Caco-2 (cell line): Measurements from ENCODE around the gene EFNA4. TPM values are rescaled to one million over a fixed set of nuclear protein-coding genes. Genes with fewer than 3 reads are reported as not detected.

ENCODE experiments used
- BruUV-seq: library from RNA; stranded (reverse); fragments of 400-500 nt; replicated peaks from 2 replicates; lab custom pipeline; 2021; lab: Mats Ljungman, UMichigan
- CTCF ChIA-PET: fragments of 300-600 bp; sonication (Branson Sonifier 250); formaldehyde crosslinking; loops from one replicate; lab custom pipeline; 2022; ENCODE audit warnings: antibody characterized with exemption; lab: Charles Lee
- POLR2A ChIA-PET: fragments of 300-600 bp; sonication (Branson Sonifier 250); formaldehyde crosslinking; loops from one replicate; lab custom pipeline; 2022; ENCODE audit warnings: antibody characterized with exemption; lab: Charles Lee
- DNase-seq, 2 experiments: peaks; one replicate each; pipeline versions ENCODE4 v3.0.0 to v3.0.0-alpha.2; 2020 to 2022
- H3K27me3 ChIP-seq: replicated peaks from 2 replicates; pipeline ENCODE4 v1.6.0; 2011; ENCODE audit warnings: low read length; ENCODE audit not compliant: control insufficient read depth, insufficient read depth
- H3K36me3 ChIP-seq: 2 replicates; pipeline ENCODE4 v1.5.1; 2011; ENCODE audit warnings: low read length; ENCODE audit not compliant: control insufficient read depth, insufficient read depth
- H3K4me1 ChIP-seq: fragments of 250-450 bp; sonication (Bioruptor Pico); 2 replicates; pipeline ENCODE4 v1.5.1; 2020; ENCODE audit warnings: mild to moderate bottlenecking
- H3K4me3 ChIP-seq: 2 replicates; pipeline ENCODE4 v1.5.1; 2011; ENCODE audit warnings: low read depth, mild to moderate bottlenecking, control low read depth, low read length
- H3K9me3 ChIP-seq: fragments of 250-450 bp; sonication (Bioruptor Pico); 2 replicates; pipeline ENCODE4 v1.5.1; 2020; ENCODE audit warnings: mild to moderate bottlenecking, moderate library complexity
- H3K27ac Mint-ChIP-seq: one replicate; pipeline ENCODE4 v1.8.0; 2022; ENCODE audit warnings: mixed read lengths; ENCODE audit not compliant: unreplicated experiment
- H3K27me3 Mint-ChIP-seq: one replicate; pipeline ENCODE4 v1.8.0; 2022; ENCODE audit warnings: mixed read lengths; ENCODE audit not compliant: insufficient read depth, unreplicated experiment
- H3K36me3 Mint-ChIP-seq: one replicate; pipeline ENCODE4 v1.8.0; 2022; ENCODE audit warnings: mild to moderate bottlenecking, mixed read lengths; ENCODE audit not compliant: insufficient read depth, unreplicated experiment
- H3K4me1 Mint-ChIP-seq: one replicate; pipeline ENCODE4 v1.8.0; 2022; ENCODE audit warnings: low read depth, mixed read lengths; ENCODE audit not compliant: unreplicated experiment
- H3K4me3 Mint-ChIP-seq: one replicate; pipeline ENCODE4 v1.8.0; 2022; ENCODE audit warnings: mild to moderate bottlenecking, moderate library complexity, mixed read lengths; ENCODE audit not compliant: unreplicated experiment
- H3K9me3 Mint-ChIP-seq: one replicate; pipeline ENCODE4 v1.8.0; 2022; ENCODE audit warnings: mixed read lengths; ENCODE audit not compliant: unreplicated experiment
- CTCF ChIP-seq, 2 experiments: fragments of 200-600 bp in 1 of 2; IDR thresholded peaks; 1 replicate in 1 of 2; 2 replicates in 1 of 2; pipeline versions ENCODE4 v1.5.1 to v1.8.0; 2011 to 2022; ENCODE audit warnings: antibody characterized with exemption in 1 of 2, control low read depth in 1 of 2, inconsistent platforms in 1 of 2, low read depth in 1 of 2, low read length in 1 of 2, mild to moderate bottlenecking in 1 of 2, moderate library complexity in 1 of 2; ENCODE audit not compliant: insufficient read depth in 1 of 2, severe bottlenecking in 1 of 2, unreplicated experiment in 1 of 2
- intact Hi-C: fragments of 100-400 bp; cut with micrococcal nuclease; formaldehyde crosslinking; loops from one replicate; pipeline ENCODE4 v1.10.0; 2022; ENCODE audit not compliant: unreplicated experiment
- total RNA-seq: library from RNA; stranded (reverse); gene quantifications from 2 replicates; pipeline ENCODE4 v1.2.3, GENCODE V29; 2022

Gene EFNA4
- total RNA-seq, 1 experiment from 2014 or later, result 13.8 TPM

- Mint-ChIP-seq H3K9me3 (no peaks in the 10 kb centered on the region), H3K27me3 (peaks cover 4% of the 10 kb centered on the region), H3K36me3 (no peaks in the 10 kb centered on the region), H3K27ac (no peak overlapping the region), H3K4me1 (peaks cover under 1% of the 10 kb centered on the region), H3K4me3 (no peak overlapping the region)
- ChIA-PET CTCF (no interaction called here), POLR2A (no interaction called here)
- no TSS peak for BruUV-seq
- intact Hi-C loops, result no loop called here
- no peaks in the 10 kb centered on the region for H3K27me3 ChIP-seq
- no peaks in the 10 kb centered on the region for H3K4me1 ChIP-seq
- TF ChIP-seq CTCF (IDR thresholded peaks at IDR 0.05; ENCODE audit: insufficient read depth in 1 of 2, low read depth in 1 of 2, low read length in 1 of 2, severe bottlenecking in 1 of 2, unreplicated experiment in 1 of 2), result no peak
- no peaks in the 10 kb centered on the region for H3K9me3 ChIP-seq
- no peak overlapping the region for H3K4me3 ChIP-seq
- H3K36me3 ChIP-seq, result no peaks in the 10 kb centered on the region
- no peak for DNase-seq
These were observed 30.7 kb upstream of the EFNA4 start for GRCh38 chr1:155032886-155033285.

- Histone ChIP-seq H3K4me3 (no peak within 1 kb of the TSS), H3K4me1 (no peaks in the 10 kb centered on the region), H3K27me3 (no peaks in the 10 kb centered on the region), H3K36me3 (no peaks in the 10 kb centered on the region), H3K9me3 (no peaks in the 10 kb centered on the region)
- ChIA-PET POLR2A (no interaction called here), CTCF (interaction anchor here (1.1 kb wide), 1 partner anchor 16 kb away, joined by 3 read pairs; no protein-coding TSS in a partner anchor)
- BruUV-seq, result no TSS peak
- no peak for TF ChIP-seq CTCF (IDR thresholded peaks at IDR 0.05; ENCODE audit: insufficient read depth in 1 of 2, low read depth in 1 of 2, low read length in 1 of 2, severe bottlenecking in 1 of 2, unreplicated experiment in 1 of 2)
- no peaks in the 10 kb centered on the region for H3K9me3 Mint-ChIP-seq
- no peak for DNase-seq
- peaks cover 6% of the 10 kb centered on the region for H3K4me1 Mint-ChIP-seq
- no peak within 1 kb of the TSS for H3K4me3 Mint-ChIP-seq
- intact Hi-C loops, result no loop called here
- H3K36me3 Mint-ChIP-seq, result no peaks in the 10 kb centered on the region
- peaks cover 4% of the 10 kb centered on the region for H3K27me3 Mint-ChIP-seq
- no peak within 1 kb of the TSS for H3K27ac Mint-ChIP-seq
These were observed 30.0 kb upstream of the EFNA4 start, which contains the start of the genes DCST1 and DCST2 for GRCh38 chr1:155033524-155033923. TSS of gene DCST1 (plus strand) at chr1:155033824. CDS start at chr1:155034037, 213 bp downstream. TSS of gene DCST2 (minus strand) at chr1:155033781. CDS start at chr1:155033701, 80 bp downstream.

GRCh38 chr1:155034318-155035208 lies 29.0 kb upstream of the EFNA4 start:
- CTCF ChIA-PET, result interaction anchor here (0.8 to 1.1 kb wide), 2 partner anchors 10 to 17 kb away, joined by 3 to 5 read pairs; no protein-coding TSS in a partner anchor
- no peak overlapping the region for H3K27ac Mint-ChIP-seq
- no TSS peak for BruUV-seq
- H3K4me1 Mint-ChIP-seq, result peaks cover 10% of the 10 kb centered on the region
- Histone ChIP-seq H3K9me3 (no peaks in the 10 kb centered on the region), H3K4me1 (no peaks in the 10 kb centered on the region), H3K36me3 (no peaks in the 10 kb centered on the region), H3K27me3 (no peaks in the 10 kb centered on the region), H3K4me3 (no peak overlapping the region)
- H3K27me3 Mint-ChIP-seq, result peaks cover 4% of the 10 kb centered on the region
- H3K4me3 Mint-ChIP-seq, result no peak overlapping the region
- H3K36me3 Mint-ChIP-seq, result no peaks in the 10 kb centered on the region
- H3K9me3 Mint-ChIP-seq, result no peaks in the 10 kb centered on the region
- intact Hi-C loops, result no loop called here
- TF ChIP-seq CTCF (IDR thresholded peaks at IDR 0.05; ENCODE audit: insufficient read depth in 1 of 2, low read depth in 1 of 2, low read length in 1 of 2, severe bottlenecking in 1 of 2, unreplicated experiment in 1 of 2), result no peak
- DNase-seq, result no peak
- POLR2A ChIA-PET, result no interaction called here
